Prostate gland (tissue), 2 donors: Measurements from ENCODE around the gene BRSK2.

Experiments used
- POLR2A ChIP-seq: fragments of 450-650 bp; IDR thresholded peaks from one replicate; pipeline ENCODE4 v1.6.1; 2016; ENCODE audit warnings: antibody characterized with exemption, mild to moderate bottlenecking
- POLR2AphosphoS5 ChIP-seq: sonication (generic); formaldehyde crosslinking; IDR thresholded peaks from one replicate; pipeline ENCODE4 v1.6.1; 2017; ENCODE audit warnings: antibody characterized with exemption
- TF ChIP-seq, protein P1 (sequence below), 4 experiments: fragments of 200-600 bp in 2 of 4; fragments of 450-650 bp in 2 of 4; sonication (generic) in 2 of 4; IDR thresholded peaks; 1 replicate in 3 of 4; 2 replicates in 1 of 4; pipeline ENCODE4 v1.5.1; 2016 to 2019; ENCODE audit warnings: antibody characterized with exemption in 4 of 4, mild to moderate bottlenecking in 2 of 4, moderate library complexity in 2 of 4

DNA sequence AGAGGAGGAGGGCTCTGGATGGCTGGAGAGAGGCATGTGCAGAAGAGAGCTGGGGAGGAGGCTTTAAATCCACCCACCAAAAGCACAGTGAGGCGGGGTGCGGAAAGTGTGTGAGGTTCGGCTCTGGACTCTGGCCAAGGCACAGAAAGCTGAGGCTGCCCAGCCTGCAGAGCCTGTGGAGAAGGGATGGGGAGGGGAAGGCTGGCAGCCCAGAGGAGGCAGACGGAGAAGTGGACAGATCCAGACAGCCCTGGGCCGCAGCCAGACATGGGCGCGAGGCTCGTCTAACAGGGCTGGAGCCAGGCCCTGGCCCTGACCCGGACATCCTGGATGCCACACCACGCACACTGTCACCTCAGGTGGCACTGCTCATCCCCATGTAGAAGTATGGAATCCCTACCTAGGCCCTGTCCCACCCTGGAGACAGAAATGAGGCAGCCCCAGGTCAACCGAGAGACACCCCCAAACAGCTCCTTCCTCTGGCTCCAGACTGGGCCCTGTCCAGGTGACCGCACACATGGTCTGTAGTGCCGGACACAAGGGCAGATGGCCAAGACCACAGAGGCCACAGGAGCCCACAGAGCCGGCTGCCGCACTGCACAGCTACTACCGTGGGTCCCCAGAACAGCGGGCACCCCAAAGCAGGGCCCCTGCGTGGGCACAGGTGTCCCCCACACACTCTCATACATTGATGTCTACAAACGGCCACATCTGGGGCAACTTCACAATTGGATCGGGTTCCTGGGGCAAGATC lies 113.4 kb downstream of the BRSK2 start:
- TF ChIP-seq, protein P1, sequence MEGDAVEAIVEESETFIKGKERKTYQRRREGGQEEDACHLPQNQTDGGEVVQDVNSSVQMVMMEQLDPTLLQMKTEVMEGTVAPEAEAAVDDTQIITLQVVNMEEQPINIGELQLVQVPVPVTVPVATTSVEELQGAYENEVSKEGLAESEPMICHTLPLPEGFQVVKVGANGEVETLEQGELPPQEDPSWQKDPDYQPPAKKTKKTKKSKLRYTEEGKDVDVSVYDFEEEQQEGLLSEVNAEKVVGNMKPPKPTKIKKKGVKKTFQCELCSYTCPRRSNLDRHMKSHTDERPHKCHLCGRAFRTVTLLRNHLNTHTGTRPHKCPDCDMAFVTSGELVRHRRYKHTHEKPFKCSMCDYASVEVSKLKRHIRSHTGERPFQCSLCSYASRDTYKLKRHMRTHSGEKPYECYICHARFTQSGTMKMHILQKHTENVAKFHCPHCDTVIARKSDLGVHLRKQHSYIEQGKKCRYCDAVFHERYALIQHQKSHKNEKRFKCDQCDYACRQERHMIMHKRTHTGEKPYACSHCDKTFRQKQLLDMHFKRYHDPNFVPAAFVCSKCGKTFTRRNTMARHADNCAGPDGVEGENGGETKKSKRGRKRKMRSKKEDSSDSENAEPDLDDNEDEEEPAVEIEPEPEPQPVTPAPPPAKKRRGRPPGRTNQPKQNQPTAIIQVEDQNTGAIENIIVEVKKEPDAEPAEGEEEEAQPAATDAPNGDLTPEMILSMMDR (IDR thresholded peaks at IDR 0.05), result peak in 1 of 4 experiments; percentile 4
- no peak for TF ChIP-seq POLR2A
- peak; percentile 72 for TF ChIP-seq POLR2AphosphoS5
